GM21529 (cell line): ENCODE results near the gene BRIP1.
"Not testable (repeated sequence)": the region's sequence is repeated elsewhere in the genome, so short reads cannot be mapped to it uniquely, and the experiment has no call there.

Experiments used
- ATAC-seq: cut with Tn5 transposase; IDR thresholded peaks from one replicate; pipeline ENCODE4 v1.9.1; 2021; ENCODE audit not compliant: unreplicated experiment

Gene BRIP1

GRCh38 chr17:61670691-61671090, 192.6 kb downstream of the BRIP1 start:
- ATAC-seq, result no peak

- ATAC-seq, result no peak
These were observed 193.8 kb downstream of the BRIP1 start for GRCh38 chr17:61669522-61669921.

GRCh38 chr17:61668486-61668885, 194.8 kb downstream of the BRIP1 start:
- no peak for ATAC-seq

DNA sequence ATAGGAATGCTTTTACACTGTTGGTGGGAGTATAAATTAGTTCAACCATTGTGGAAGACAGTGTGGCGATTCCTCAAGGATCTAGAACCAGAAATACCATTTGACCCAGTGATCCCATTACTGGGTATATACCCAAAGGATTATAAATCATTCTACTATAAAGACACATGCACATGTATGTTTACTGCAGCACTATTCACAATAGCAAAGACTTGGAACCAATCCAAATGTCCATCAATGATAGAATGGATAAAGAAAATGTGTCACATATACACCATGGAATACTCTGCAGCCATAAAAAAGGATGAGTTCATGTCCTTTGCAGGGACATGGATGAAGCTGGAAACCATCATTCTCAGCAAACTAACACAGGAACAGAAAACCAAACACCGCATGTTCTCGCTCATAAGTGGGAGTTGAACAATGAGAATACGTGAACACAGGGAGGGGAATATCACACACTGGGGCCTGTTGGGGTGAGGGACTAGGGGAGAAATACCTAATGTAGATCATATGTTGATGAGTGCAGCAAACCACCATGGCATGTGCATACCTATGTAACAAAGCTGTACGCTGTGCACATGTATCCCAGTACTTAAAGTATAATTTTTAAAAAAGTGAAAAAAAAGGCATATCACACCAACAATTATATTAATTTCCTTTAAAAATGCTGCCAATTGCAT, 196.8 kb downstream of the BRIP1 start:
- not testable (repeated sequence) for ATAC-seq

GRCh38 chr17:61663310-61663709, 200.0 kb downstream of the BRIP1 start:
- no peak for ATAC-seq

DNA sequence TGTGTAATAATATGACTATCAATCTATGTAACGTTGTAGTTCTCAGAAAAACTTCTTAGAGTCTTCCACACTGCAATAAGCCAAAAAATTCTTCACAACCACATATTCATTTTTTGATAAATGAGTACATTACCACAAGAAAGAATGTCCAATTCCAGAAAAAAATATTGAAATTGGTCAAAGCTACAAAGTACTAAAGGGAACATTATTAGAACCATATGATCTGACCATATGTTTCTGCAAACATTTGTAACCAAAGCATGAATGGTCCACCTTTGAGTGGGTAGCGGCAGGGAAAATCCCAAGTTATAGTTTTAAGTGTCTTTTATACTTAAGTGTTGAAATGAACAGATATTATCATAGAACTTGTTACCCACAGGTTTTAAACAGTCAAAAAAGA, 200.6 kb downstream of the BRIP1 start:
- no peak for ATAC-seq

- no peak for ATAC-seq
These were observed 201.1 kb downstream of the BRIP1 start for GRCh38 chr17:61662186-61662585.

DNA sequence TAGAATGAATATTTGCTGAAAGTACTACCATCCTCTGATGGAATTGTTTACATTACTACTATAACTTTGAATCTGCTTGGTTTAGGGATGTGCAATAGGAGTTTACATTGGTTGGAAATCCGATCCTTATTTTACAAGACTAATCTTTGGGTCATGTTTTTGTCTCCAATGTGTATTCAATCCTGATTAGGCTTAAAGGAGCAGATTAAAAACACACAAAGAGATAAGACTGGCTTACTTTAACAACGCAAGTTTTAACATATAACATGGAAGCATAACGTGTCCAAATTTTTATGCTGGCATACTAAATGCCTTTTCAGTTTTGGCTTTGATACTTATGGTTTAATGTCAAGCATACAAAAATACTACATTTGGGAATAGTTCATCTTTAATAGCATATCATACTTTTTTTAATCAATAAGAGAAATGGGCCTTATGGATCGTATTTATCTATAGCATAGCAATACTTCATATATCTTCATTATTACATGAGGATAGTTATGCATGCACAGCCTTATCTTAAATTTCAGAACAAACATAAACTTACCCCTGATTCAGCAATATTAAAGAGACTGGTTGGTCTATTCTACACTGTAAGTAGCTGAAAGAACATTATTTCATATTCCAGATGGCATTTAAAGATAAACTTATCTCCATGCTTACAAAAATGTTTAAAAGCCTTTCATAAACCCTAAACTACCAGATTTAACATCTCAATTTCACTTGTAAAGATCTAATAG, 202.4 kb downstream of the BRIP1 start:
- ATAC-seq, result no peak

DNA sequence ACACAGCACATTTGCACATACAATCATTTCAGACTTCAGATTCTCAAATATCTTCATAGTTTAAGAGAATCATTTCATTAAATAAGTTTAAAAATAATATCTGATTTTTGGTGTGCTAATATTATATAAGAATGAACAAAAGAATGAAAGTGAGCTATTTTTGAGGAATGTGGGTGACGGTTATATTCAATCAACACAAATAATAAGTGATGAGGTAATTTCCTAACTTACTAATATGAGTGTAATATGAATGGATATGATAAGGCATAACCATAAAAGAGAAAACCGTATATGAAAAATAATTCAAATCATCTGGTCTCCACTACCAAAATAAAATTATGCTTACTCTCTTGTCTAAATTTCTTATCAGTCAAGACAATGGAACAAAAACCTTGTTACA, 203.9 kb downstream of the BRIP1 start:
- no peak for ATAC-seq

- no peak for ATAC-seq
These were observed 205.1 kb downstream of the BRIP1 start for GRCh38 chr17:61658183-61658582.

DNA sequence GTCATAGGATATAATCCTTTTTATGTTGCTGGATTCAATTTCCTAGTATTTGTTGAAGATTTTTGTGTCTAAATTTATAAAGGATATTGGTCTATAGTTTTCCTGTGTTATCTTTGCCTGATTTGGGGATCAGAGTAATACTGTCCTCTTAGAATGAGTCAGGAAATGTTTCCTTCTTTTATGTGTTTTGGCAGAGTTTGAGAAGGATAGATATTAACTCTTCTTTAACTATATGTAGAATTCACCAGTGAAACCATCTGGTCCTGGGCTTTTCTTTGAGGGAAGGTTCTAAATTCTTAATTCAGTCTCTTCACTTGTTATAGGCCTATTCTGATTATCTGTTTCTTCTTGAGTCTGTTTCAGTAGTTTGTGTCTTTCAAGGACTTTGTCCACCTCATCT, 206.0 kb downstream of the BRIP1 start:
- no peak for ATAC-seq

DNA sequence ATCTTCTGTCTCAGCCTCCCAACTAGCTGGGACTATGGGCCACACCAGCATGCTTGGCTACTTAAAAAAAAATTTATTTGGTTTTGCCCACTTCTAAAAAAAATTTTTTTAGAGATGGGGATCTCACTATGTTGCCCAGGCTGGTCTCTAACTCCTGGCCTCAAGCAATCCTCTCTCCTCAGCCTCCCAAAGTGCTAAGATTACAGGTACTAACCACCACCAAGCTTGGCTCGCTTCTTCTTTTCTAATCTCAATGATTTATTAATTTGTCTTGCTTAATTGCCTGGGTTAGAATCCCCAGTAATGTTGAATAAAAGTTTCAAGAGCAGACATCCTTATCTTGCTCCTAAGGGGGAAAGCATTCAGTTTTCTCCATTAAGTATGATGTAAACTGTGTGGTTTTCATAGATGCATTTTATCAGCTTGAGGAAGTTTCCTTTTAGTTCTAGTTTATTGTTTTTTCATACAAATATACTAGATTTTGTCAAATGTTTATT, 206.6 kb downstream of the BRIP1 start:
- ATAC-seq, result no peak

GRCh38 chr17:61650749-61651148, 212.6 kb downstream of the BRIP1 start:
- ATAC-seq, result no peak

- no peak for ATAC-seq
These were observed 214.7 kb downstream of the BRIP1 start for GRCh38 chr17:61648587-61648986.

DNA sequence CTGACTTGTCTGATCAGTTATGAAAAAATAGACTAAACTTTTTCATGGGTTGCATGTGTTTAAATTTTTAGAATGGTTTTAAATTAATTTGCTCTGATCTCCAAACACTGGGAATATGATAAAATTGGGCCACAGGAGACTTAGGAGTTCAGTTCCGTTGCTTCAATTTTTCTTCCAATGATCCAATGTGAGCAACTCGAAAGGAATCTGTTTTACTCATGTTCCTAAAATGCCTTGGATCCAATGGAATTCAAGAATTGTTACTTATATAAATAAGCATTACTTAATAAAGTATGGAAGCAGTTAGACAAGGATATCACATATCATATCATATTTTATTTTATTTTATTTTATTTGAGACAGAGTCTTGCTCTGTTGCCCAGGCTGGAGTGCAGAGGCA, 216.3 kb downstream of the BRIP1 start:
- ATAC-seq, result no peak

GRCh38 chr17:61646482-61646881, 216.8 kb downstream of the BRIP1 start:
- no peak for ATAC-seq

GRCh38 chr17:61645920-61646319, 217.4 kb downstream of the BRIP1 start:
- ATAC-seq, result no peak

GRCh38 chr17:61644800-61645774, 218.2 kb downstream of the BRIP1 start:
- ATAC-seq, result no peak

GRCh38 chr17:61642768-61643167, 220.6 kb downstream of the BRIP1 start:
- ATAC-seq, result no peak

DNA sequence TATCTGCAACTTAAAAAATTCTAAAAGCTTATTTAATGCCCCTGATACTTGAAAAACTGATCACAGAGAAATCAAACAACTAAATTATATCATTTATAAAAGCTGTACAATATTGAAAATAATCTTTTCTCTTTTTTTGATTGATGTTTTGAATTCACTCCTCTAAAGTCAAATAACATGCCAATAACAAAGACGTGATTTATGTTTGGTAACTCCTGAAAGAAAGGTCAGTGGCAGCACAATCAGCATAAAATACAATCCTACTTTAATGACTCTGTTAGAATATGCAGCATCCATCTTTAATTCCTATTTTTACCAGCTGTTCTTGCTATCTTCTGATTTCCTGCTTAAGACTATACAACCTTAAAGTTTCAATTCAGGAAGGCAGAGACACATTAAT, 221.6 kb downstream of the BRIP1 start:
- ATAC-seq, result no peak

- ATAC-seq, result no peak
These were observed 222.2 kb downstream of the BRIP1 start for GRCh38 chr17:61641084-61641483.
